Lung (tissue), 12 donors: ENCODE results near the gene TPM4. TPM values are rescaled to one million over a fixed set of nuclear protein-coding genes. Genes with fewer than 3 reads are reported as not detected.

ENCODE experiments used
- ATAC-seq: fragments of 200-7000 bp; cut with Tn5 transposase; one replicate; pipeline ENCODE4 v1.9.1; 2020; ENCODE audit warnings: moderate number of reproducible peaks; ENCODE audit not compliant: insufficient read depth, low FRiP score
- DNase-seq, 3 donors: peaks; one replicate each; pipeline ENCODE4 v3.0.0-alpha.2; 2013 to 2017
- H3K27ac ChIP-seq, 2 donors: one replicate each; pipeline ENCODE4 v1.5.1; 2013; ENCODE audit warnings: mild to moderate bottlenecking in 2 of 2, moderate library complexity in 2 of 2, control low read depth in 1 of 2, inconsistent platforms in 1 of 2, low read depth in 1 of 2, low read length in 1 of 2
- H3K27me3 ChIP-seq, 3 donors: one replicate each; pipeline ENCODE4 v1.5.1; 2013; ENCODE audit warnings: low read length in 2 of 3; ENCODE audit not compliant: control insufficient read depth in 3 of 3, insufficient read depth in 3 of 3
- H3K36me3 ChIP-seq, 4 donors: one replicate each; pipeline ENCODE4 v1.5.1; 2013; ENCODE audit warnings: low read length in 4 of 4, mild to moderate bottlenecking in 1 of 4, moderate library complexity in 1 of 4; ENCODE audit not compliant: control insufficient read depth in 4 of 4, insufficient read depth in 4 of 4
- H3K4me1 ChIP-seq, 5 donors: one replicate each; pipeline ENCODE4 v1.5.1; 2013; ENCODE audit warnings: low read length in 5 of 5, mild to moderate bottlenecking in 2 of 5, moderate library complexity in 1 of 5; ENCODE audit not compliant: control insufficient read depth in 5 of 5, insufficient read depth in 5 of 5
- H3K4me3 ChIP-seq: one replicate; pipeline ENCODE4 v1.5.1; 2013; ENCODE audit warnings: mild to moderate bottlenecking, control low read depth, moderate library complexity
- H3K9ac ChIP-seq, 2 donors: one replicate each; pipeline ENCODE4 v1.5.1; 2013; ENCODE audit warnings: low read length in 2 of 2, control low read depth in 1 of 2; ENCODE audit not compliant: insufficient read depth in 1 of 2
- H3K9me3 ChIP-seq, 4 donors: one replicate each; pipeline ENCODE4 v1.5.1; 2013; ENCODE audit warnings: low read length in 3 of 4, mild to moderate bottlenecking in 1 of 4, moderate library complexity in 1 of 4; ENCODE audit not compliant: control insufficient read depth in 4 of 4, insufficient read depth in 3 of 4
- CTCF ChIP-seq: IDR thresholded peaks from 2 replicates; pipeline ENCODE4 v1.5.1; 2012; ENCODE audit warnings: mild to moderate bottlenecking; ENCODE audit errors: control extremely low read depth, extremely low read depth
- WGBS, 2 donors: extraction: QIAGEN DNeasy Blood & Tissue Kit; methylation state at CpG; one replicate each; pipeline ENCODE4 v1.1.7; 2013; 5-methylcytosine and 5-hydroxymethylcytosine counted together
- polyA plus RNA-seq, 2 donors: library from polyadenylated mRNA; stranded (reverse); fragments of 200-250 nt; gene quantifications; one replicate each; pipeline ENCODE4 v1.2.1, GENCODE V29; 2013
- total RNA-seq, 2 donors: library from RNA; depleted of rRNA in 1 of 2; stranded (reverse); fragments of >200 nt in 1 of 2; gene quantifications; one replicate each; pipeline ENCODE4 v1.2.1, GENCODE V29; 2014 to 2021
- donor health status: control.
- donor health status: control.
- donor health status: Bipolar disorder and iron deficiency.
- donor health status: healthy.
- donor health status: DM: yes; HTN: yes; CAD: no.

The TPM4 gene
- total and polyA plus RNA-seq, 4 donors = 274 to 438 (median 383) TPM

DNA sequence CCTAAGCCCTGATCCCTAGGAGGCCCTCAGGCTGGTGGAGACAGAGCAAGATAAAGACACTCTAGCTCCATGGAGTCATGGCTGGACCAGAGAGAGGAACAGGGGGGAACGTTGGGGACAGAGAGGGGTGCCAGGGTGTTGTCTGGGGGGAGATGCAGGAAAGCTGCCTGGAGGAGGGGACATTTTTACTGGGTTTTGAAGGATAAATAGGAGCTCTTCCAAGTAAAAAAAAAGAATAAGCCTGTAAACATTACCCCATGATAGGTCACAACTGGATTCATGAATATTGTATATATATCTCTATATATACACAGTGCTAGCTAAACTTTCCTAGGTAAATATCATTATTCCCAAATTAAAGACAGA is 67.9 kb downstream of the TPM4 start:
- H3K4me1 ChIP-seq = peaks cover 0 to 8% (median 0%) of the 10 kb centered on the region in 5 donors
- no peak overlapping the region for H3K9ac ChIP-seq
- WGBS, 2 donors = 50 to 53% methylated on average over 1 of the region's 1 CpG
- no peaks in the 10 kb centered on the region for H3K27me3 ChIP-seq
- no peak for DNase-seq
- TF ChIP-seq CTCF = no peak
- H3K9me3 ChIP-seq = no peaks in the 10 kb centered on the region
- H3K27ac ChIP-seq = peak overlapping the region in 1 of 2 donors; percentile 34
- no peak for ATAC-seq
- H3K4me3 ChIP-seq = no peak overlapping the region
- H3K36me3 ChIP-seq = no peaks in the 10 kb centered on the region

- no peak for TF ChIP-seq CTCF
- H3K36me3 ChIP-seq = no peaks in the 10 kb centered on the region
- H3K4me1 ChIP-seq = no peaks in the 10 kb centered on the region
- H3K27ac ChIP-seq = no peak overlapping the region
- 42 to 58% methylated on average over 5 of the region's 5 CpGs for WGBS, 2 donors
- H3K9me3 ChIP-seq = no peaks in the 10 kb centered on the region
- no peak overlapping the region for H3K4me3 ChIP-seq
- H3K27me3 ChIP-seq = no peaks in the 10 kb centered on the region
- ATAC-seq = no peak
- no peak overlapping the region for H3K9ac ChIP-seq
- no peak for DNase-seq
Measured at GRCh38 chr19:16146112-16146511, 69.8 kb downstream of the TPM4 start.

GRCh38 chr19:16148443-16149229 is 72.3 kb downstream of the TPM4 start:
- no peak for TF ChIP-seq CTCF
- Histone ChIP-seq H3K27me3 (no peaks in the 10 kb centered on the region), H3K36me3 (no peaks in the 10 kb centered on the region), H3K4me3 (no peak overlapping the region), H3K27ac (no peak overlapping the region), H3K9me3 (no peaks in the 10 kb centered on the region), H3K9ac (no peak overlapping the region), H3K4me1 (no peaks in the 10 kb centered on the region)
- DNase-seq (no peak), ATAC-seq (no peak)
- 35 to 57% methylated on average over 8 of the region's 8 CpGs for WGBS, 2 donors

Other genes with a start within 250 kb of the TPM4 start
- gene CYP4F2, start 178.4 kb upstream of the TPM4 start, total RNA-seq = under 1 TPM in 1 of 2 donors, not detected in 1; 0.43 TPM
- not detected for gene CYP4F2, start 178.4 kb upstream of the TPM4 start, polyA plus RNA-seq
- under 1 TPM in 1 of 2 donors, not detected in 1; 0.15 TPM for gene CYP4F11, start 142.0 kb upstream of the TPM4 start, total RNA-seq
- 1 to 10 TPM in 1 of 2 donors, under 1 TPM in 1; 0.26 to 1.2 TPM for gene CYP4F11, start 142.0 kb upstream of the TPM4 start, polyA plus RNA-seq
- gene OR10H4, start 127.5 kb upstream of the TPM4 start, total RNA-seq = not detected
- not detected for gene OR10H4, start 127.5 kb upstream of the TPM4 start, polyA plus RNA-seq
- 10 to 100 TPM; 69.3 to 71.4 TPM for gene RAB8A, start 35.4 kb downstream of the TPM4 start, total RNA-seq
- 10 to 100 TPM; 32.2 to 51.4 TPM for gene RAB8A, start 35.4 kb downstream of the TPM4 start, polyA plus RNA-seq
- 1 to 10 TPM; 5.5 to 6.1 TPM for gene HSH2D, start 67.2 kb downstream of the TPM4 start, total RNA-seq
- gene HSH2D, start 67.2 kb downstream of the TPM4 start, polyA plus RNA-seq = 1 to 10 TPM; 6.6 to 9.3 TPM
- not detected for gene CIB3, start 97.0 kb downstream of the TPM4 start, total RNA-seq
- under 1 TPM in 1 of 2 donors, not detected in 1; 0.07 TPM for gene CIB3, start 97.0 kb downstream of the TPM4 start, polyA plus RNA-seq
- gene FAM32A, start 108.9 kb downstream of the TPM4 start, total RNA-seq = 10 to 100 TPM; 53.5 to 73.2 TPM
- 10 to 100 TPM; 64.5 to 81.7 TPM for gene FAM32A, start 108.9 kb downstream of the TPM4 start, polyA plus RNA-seq
- 10 to 100 TPM; 38.5 to 85.7 TPM for gene AP1M1, start 121.4 kb downstream of the TPM4 start, total RNA-seq
- 10 to 100 TPM; 31.2 to 70.0 TPM for gene AP1M1, start 121.4 kb downstream of the TPM4 start, polyA plus RNA-seq
- gene KLF2, start 248.3 kb downstream of the TPM4 start, total RNA-seq = 100 to 1,000 TPM in 1 of 2 donors, 10 to 100 TPM in 1; 32.5 to 104 TPM
- 100 to 1,000 TPM in 1 of 2 donors, 1 to 10 TPM in 1; 7.7 to 121 TPM for gene KLF2, start 248.3 kb downstream of the TPM4 start, polyA plus RNA-seq